K562 (cell line): Measurements from ENCODE around the gene MXRA7.

ENCODE experiments used
- CREM ChIP-seq: IDR thresholded peaks from 2 replicates; pipeline ENCODE4 v1.6.1; 2014; ENCODE audit warnings: antibody characterized with exemption, low read depth
- DPF2 ChIP-seq: fragments of 450-650 bp; IDR thresholded peaks from 2 replicates; pipeline ENCODE4 v1.6.1; 2016
- EGR1 ChIP-seq: fragments of 450-650 bp; conservative IDR thresholded peaks from 2 replicates; pipeline ENCODE4 v1.6.1; 2017; ENCODE audit warnings: mild to moderate bottlenecking
- EP400 ChIP-seq: fragments of 450-650 bp; IDR thresholded peaks from 2 replicates; pipeline ENCODE4 v1.6.1; 2017; ENCODE audit warnings: antibody characterized with exemption, mild to moderate bottlenecking, moderate library complexity
- EZH2 ChIP-seq: IDR thresholded peaks from 2 replicates; pipeline ENCODE4 v1.6.1; 2012; ENCODE audit warnings: low read depth, mild to moderate bottlenecking, inconsistent platforms, low read length, borderline replicate concordance
- GABPA ChIP-seq: fragments of 200-800 bp; sonication (Bioruptor generic); conservative IDR thresholded peaks from 2 replicates; pipeline ENCODE4 v1.6.1; 2016; ENCODE audit warnings: low read depth, missing genetic modification characterization, missing compliant biosample characterization
- MAZ ChIP-seq, 2 experiments: fragments of 450-650 bp in 1 of 2; sonication (generic) in 1 of 2; formaldehyde crosslinking; IDR thresholded peaks in 1 of 2; conservative IDR thresholded peaks in 1 of 2; 2 replicates each; pipeline versions ENCODE4 v1.4.0 to v1.5.0; 2020; ENCODE audit warnings: mild to moderate bottlenecking in 1 of 2, missing genetic modification reagents in 1 of 2
- RHOXF2B ChIP-seq: fragments of 250-450 bp; sonication (Bioruptor Pico); conservative IDR thresholded peaks from 2 replicates; pipeline ENCODE4 v1.5.1; 2021
- SMC3 ChIP-seq: conservative IDR thresholded peaks from 2 replicates; pipeline ENCODE4 v1.6.1; 2011; ENCODE audit warnings: low read depth, low read length, improper control_type of control experiment; ENCODE audit not compliant: insufficient read depth
- SP2 ChIP-seq: IDR thresholded peaks from 2 replicates; pipeline ENCODE4 v1.6.1; 2011; ENCODE audit warnings: mild to moderate bottlenecking, low read depth, low read length, moderate library complexity; ENCODE audit not compliant: poor library complexity, severe bottlenecking; ENCODE audit errors: extremely low read depth
- ZNF282 ChIP-seq: sonication (generic); formaldehyde crosslinking; IDR thresholded peaks from 2 replicates; pipeline ENCODE4 v1.8.1; 2023; ENCODE audit warnings: missing genetic modification reagents
- TF ChIP-seq, protein P1 (sequence below), 3 experiments: IDR thresholded peaks in 2 of 3; conservative IDR thresholded peaks in 1 of 3; 2 replicates each; pipeline ENCODE4 v1.5.1; 2011 to 2012; ENCODE audit warnings: low read length in 3 of 3, mild to moderate bottlenecking in 3 of 3, control low read depth in 2 of 3, improper control_type of control experiment in 1 of 3, inconsistent platforms in 1 of 3, low read depth in 1 of 3, mixed read lengths in 1 of 3, moderate library complexity in 1 of 3; ENCODE audit not compliant: insufficient read depth in 2 of 3
- TF ChIP-seq, protein P2 (sequence below): fragments of 250-450 bp; sonication (Bioruptor Pico); IDR thresholded peaks from 2 replicates; pipeline ENCODE4 v1.5.0; 2020; ENCODE audit warnings: mild to moderate bottlenecking, borderline replicate concordance
- TF ChIP-seq, protein P3 (sequence below): sonication (generic); formaldehyde crosslinking; IDR thresholded peaks from 2 replicates; pipeline ENCODE4 v1.8.1; 2022; ENCODE audit warnings: missing genetic modification reagents

DNA sequence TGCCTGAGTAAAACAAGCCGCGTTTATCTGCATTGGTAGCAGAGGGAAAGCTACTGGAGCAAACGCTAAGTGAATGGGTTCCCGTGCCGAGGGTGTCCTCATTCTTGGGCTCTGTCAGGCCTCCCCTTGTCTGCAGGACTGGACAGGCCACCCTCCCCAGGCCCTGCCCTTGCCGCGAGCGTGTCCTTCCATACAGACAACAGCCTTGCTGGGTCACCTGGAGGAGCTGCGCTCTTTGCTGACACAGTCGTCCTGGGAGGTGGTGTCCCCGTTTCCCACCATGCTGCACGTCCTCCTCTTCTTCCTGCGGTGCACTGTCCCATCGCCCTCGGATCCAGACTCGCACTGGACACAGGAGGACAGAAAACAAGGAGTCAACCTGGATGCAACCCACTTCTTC lies 7.8 kb upstream of the MXRA7 start:
- TF ChIP-seq MAZ (CRISPR knock-in tag; conservative IDR thresholded peaks at IDR 0.05 in 1 of 2, IDR thresholded peaks at IDR 0.05 in 1 of 2) (no peak), EP400 (no peak), SMC3 (no peak), DPF2 (no peak), ZNF282 (no peak), SP2 (no peak), EZH2 (no peak), RHOXF2B (no peak), EGR1 (no peak), GABPA (tag) (no peak), CREM (no peak)
- TF ChIP-seq, protein P1, sequence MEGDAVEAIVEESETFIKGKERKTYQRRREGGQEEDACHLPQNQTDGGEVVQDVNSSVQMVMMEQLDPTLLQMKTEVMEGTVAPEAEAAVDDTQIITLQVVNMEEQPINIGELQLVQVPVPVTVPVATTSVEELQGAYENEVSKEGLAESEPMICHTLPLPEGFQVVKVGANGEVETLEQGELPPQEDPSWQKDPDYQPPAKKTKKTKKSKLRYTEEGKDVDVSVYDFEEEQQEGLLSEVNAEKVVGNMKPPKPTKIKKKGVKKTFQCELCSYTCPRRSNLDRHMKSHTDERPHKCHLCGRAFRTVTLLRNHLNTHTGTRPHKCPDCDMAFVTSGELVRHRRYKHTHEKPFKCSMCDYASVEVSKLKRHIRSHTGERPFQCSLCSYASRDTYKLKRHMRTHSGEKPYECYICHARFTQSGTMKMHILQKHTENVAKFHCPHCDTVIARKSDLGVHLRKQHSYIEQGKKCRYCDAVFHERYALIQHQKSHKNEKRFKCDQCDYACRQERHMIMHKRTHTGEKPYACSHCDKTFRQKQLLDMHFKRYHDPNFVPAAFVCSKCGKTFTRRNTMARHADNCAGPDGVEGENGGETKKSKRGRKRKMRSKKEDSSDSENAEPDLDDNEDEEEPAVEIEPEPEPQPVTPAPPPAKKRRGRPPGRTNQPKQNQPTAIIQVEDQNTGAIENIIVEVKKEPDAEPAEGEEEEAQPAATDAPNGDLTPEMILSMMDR (IDR thresholded peaks at IDR 0.05 in 2 of 3, conservative IDR thresholded peaks at IDR 0.05 in 1 of 3; ENCODE audit: insufficient read depth in 2 of 3, low read depth in 1 of 3, low read length in 3 of 3): no peak
- TF ChIP-seq, protein P2, sequence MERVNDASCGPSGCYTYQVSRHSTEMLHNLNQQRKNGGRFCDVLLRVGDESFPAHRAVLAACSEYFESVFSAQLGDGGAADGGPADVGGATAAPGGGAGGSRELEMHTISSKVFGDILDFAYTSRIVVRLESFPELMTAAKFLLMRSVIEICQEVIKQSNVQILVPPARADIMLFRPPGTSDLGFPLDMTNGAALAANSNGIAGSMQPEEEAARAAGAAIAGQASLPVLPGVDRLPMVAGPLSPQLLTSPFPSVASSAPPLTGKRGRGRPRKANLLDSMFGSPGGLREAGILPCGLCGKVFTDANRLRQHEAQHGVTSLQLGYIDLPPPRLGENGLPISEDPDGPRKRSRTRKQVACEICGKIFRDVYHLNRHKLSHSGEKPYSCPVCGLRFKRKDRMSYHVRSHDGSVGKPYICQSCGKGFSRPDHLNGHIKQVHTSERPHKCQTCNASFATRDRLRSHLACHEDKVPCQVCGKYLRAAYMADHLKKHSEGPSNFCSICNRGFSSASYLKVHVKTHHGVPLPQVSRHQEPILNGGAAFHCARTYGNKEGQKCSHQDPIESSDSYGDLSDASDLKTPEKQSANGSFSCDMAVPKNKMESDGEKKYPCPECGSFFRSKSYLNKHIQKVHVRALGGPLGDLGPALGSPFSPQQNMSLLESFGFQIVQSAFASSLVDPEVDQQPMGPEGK (CRISPR knock-in tag): no peak
- TF ChIP-seq, protein P3, sequence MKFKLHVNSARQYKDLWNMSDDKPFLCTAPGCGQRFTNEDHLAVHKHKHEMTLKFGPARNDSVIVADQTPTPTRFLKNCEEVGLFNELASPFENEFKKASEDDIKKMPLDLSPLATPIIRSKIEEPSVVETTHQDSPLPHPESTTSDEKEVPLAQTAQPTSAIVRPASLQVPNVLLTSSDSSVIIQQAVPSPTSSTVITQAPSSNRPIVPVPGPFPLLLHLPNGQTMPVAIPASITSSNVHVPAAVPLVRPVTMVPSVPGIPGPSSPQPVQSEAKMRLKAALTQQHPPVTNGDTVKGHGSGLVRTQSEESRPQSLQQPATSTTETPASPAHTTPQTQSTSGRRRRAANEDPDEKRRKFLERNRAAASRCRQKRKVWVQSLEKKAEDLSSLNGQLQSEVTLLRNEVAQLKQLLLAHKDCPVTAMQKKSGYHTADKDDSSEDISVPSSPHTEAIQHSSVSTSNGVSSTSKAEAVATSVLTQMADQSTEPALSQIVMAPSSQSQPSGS (CRISPR knock-in tag): no peak
